GM19468 (cell line): Measurements from ENCODE around the gene MEG3.

Source experiments
- ATAC-seq: cut with Tn5 transposase; IDR thresholded peaks from one replicate; pipeline ENCODE4 v1.9.1; 2021; ENCODE audit warnings: mild to moderate bottlenecking, moderate library complexity, moderate number of reproducible peaks; ENCODE audit not compliant: unreplicated experiment; ENCODE audit errors: extremely low read depth

MEG3 gene

DNA sequence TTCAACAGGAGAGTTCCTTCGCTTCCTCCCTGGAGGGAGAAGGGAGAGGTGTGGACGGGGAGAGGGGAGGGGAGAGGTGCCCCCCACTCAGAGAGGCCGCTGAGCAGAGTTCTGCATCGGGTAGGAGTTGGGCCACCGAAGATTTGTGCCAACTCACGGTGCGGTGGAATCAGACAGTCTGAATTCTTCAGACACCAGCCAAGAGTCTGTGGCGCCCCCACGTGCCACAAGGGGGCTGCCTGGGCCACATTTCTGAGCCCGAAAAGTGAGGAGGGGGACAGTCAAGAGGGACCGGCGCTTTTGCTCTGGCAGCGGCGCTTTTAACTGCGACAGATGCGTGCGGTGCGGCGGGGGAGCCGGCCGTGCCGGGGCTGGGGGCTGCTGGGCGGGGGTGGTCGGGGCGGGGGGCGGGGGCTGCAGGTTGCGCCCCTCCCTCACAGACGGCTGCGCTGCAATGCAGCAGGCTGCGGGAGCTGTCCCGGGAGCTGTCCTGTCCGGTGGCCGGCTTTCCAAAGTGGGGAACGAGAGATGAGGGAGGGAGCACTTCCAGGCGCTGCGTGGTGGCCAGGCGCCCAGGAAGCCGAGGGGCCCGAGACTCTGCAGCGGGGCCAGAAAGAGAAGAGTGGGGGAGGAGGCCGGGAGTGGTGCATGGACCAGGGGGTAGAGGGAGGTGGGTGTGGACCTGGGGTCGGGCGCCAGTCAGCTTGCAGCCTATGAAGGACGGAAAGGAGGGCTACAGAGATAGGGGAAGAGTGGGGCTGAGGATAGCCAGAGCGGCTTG, 78.6 kb downstream of the MEG3 start:
- ATAC-seq, result no peak

DNA sequence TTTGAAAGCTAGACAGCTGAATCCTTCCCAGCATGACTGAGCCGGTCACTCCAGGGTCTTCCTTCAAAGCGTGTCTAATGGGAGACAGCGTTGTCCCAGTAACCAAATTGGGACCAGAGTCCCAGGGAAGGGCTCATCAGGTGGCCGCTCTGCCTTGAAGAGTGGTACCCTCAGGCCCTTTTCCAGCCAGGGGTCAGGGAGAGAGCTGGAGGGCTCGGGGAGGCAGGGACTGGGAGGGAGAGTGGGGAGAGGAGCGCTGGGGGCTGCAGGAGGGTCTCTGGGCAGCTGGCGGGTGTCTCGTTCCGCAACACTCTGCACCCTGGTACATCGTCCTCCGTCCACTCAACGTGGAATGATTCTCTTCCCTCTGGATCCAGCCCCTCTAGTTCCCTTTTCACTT, 79.2 kb downstream of the MEG3 start:
- no peak for ATAC-seq

DNA sequence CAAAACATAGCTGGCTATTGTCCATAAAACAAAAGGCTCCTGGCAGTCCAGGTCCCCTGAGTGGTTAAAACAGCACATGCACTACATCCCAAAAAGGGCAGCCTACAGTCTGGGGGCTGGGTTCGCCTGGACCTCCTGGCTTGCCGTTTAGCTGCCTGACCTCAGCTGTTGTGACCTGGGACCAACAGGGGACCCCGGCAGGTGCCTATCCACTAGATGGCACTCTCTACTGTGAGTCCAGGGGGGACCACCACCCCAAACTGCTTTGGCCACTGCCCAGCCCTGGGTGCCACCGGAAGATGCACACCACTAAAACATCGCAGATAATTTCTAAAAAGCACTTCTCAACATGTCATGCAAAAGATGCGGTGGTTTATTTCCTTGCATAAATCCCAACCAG, 80.5 kb downstream of the MEG3 start:
- no peak for ATAC-seq

DNA sequence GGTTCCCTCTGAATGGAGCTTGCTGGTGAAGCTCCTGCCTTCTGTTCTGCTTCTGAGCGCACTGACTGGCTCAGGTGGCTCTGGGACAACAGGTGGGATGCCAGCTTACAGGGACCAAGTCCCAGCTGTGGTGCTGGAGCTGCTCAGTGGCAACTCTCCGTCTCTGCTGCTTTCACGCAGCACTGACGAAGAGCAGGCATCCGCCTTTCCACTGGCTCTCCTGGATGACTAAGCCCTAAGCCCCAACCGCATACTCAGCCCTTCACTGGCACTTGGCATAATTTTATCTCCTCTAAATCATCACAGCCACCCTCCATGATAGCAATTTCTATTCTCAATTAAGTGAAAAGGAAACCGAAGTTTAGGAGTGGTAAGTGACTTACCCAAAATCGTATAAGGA, 81.3 kb downstream of the MEG3 start:
- no peak for ATAC-seq

DNA sequence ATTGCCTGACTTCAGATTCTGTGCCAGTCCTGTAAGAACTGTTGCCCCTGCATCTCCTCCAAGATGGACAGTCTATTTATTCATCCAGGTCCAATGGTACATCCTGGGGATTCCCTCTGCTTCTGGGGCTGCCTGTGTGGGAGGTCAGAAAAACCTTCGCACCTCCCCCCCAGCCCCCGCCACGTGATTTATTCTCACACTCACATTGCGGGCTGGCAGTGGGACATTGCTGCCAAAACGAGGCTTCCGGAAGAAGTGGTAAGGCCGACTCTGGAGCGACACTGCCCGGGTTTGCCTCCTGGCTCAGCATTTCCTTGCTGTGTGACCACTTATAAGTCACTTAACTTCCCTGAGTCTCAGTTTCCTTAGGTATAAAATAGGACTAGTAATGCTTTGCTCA, 83.5 kb downstream of the MEG3 start:
- no peak for ATAC-seq
